GM21825 (cell line): ENCODE measurements around the gene SLC22A23.

Experiments used
- ATAC-seq: cut with Tn5 transposase; IDR thresholded peaks from one replicate; pipeline ENCODE4 v1.9.1; 2021; ENCODE audit warnings: mild to moderate bottlenecking, moderate library complexity; ENCODE audit not compliant: unreplicated experiment

SLC22A23 gene

GRCh38 chr6:3473773-3474172 is 16.9 kb upstream of the SLC22A23 start:
- ATAC-seq, result no peak

GRCh38 chr6:3471711-3472110 is 14.9 kb upstream of the SLC22A23 start:
- no peak for ATAC-seq

- ATAC-seq, result no peak
Measured at GRCh38 chr6:3471286-3471685, 14.4 kb upstream of the SLC22A23 start.

GRCh38 chr6:3468585-3468984 is 11.7 kb upstream of the SLC22A23 start:
- ATAC-seq, result no peak

- no peak for ATAC-seq
Measured at GRCh38 chr6:3467996-3468395, 11.1 kb upstream of the SLC22A23 start.

- ATAC-seq, result no peak
Measured at GRCh38 chr6:3466488-3467219, 9.8 kb upstream of the SLC22A23 start.

- ATAC-seq, result no peak
Measured at GRCh38 chr6:3460253-3460652, 3.4 kb upstream of the SLC22A23 start.

GRCh38 chr6:3458706-3459421 is 2.0 kb upstream of the SLC22A23 start:
- no peak for ATAC-seq

GRCh38 chr6:3457710-3458602 is 1.1 kb upstream of the SLC22A23 start:
- no peak for ATAC-seq

GRCh38 chr6:3456395-3456897 is 404 bp downstream of the SLC22A23 start:
- peak; percentile 45 for ATAC-seq

- ATAC-seq, result no peak
Measured at GRCh38 chr6:3455569-3456394, 1.1 kb downstream of the SLC22A23 start.

GRCh38 chr6:3455147-3455568 is 1.7 kb downstream of the SLC22A23 start:
- no peak for ATAC-seq

GRCh38 chr6:3454273-3455010 is 2.4 kb downstream of the SLC22A23 start:
- ATAC-seq, result no peak

GRCh38 chr6:3453413-3454272 is 3.2 kb downstream of the SLC22A23 start:
- no peak for ATAC-seq

GRCh38 chr6:3451498-3451897 is 5.4 kb downstream of the SLC22A23 start:
- ATAC-seq, result no peak

GRCh38 chr6:3450888-3451287 is 6.0 kb downstream of the SLC22A23 start:
- no peak for ATAC-seq

GRCh38 chr6:3449750-3450305 is 7.0 kb downstream of the SLC22A23 start:
- ATAC-seq, result no peak

- ATAC-seq, result no peak
Measured at GRCh38 chr6:3449321-3449720, 7.5 kb downstream of the SLC22A23 start.
